Right lung (tissue), 10 donors: ENCODE data around the gene JPH2. TPM values are rescaled to one million over a fixed set of nuclear protein-coding genes. Genes with fewer than 3 reads are reported as not detected.
"Not testable (repeated sequence)": the region's sequence is repeated elsewhere in the genome, so short reads cannot be mapped to it uniquely, and the experiment has no call there.

ENCODE experiments used
- DNase-seq, 2 donors: peaks; one replicate each; pipeline ENCODE4 v3.0.0-alpha.2; 2013
- long read RNA-seq, 8 donors: transcript quantifications; one replicate each; lab custom pipeline, GENCODE V29; 2026
- polyA plus RNA-seq, 5 donors: library from polyadenylated mRNA; unstranded; fragments of 120-200 nt; gene quantifications; one replicate each; pipeline versions ENCODE4 v1.2.1 to v1.2.3, GENCODE V29; 2013; ENCODE audit warnings: inconsistent platforms in 1 of 5, low replicate concordance in 1 of 5; ENCODE audit not compliant: insufficient read length in 5 of 5, insufficient read depth in 1 of 5

JPH2 gene
- 1 to 10 TPM in 4 of 5 donors, under 1 TPM in 1; 0.87 to 4.4 (median 1.4) TPM for polyA plus RNA-seq
- long read RNA-seq, donor 1 = 0 reads
- long read RNA-seq, donor 2 = 0 reads
- long read RNA-seq, donor 3 = 0 reads
- long read RNA-seq, donor 4 = 0 reads
- long read RNA-seq, donor 5 = 0 reads
- long read RNA-seq, donor 6 = 0 reads
- long read RNA-seq, donor 7 = 0 reads
- long read RNA-seq, donor 8, full-length matches to known transcripts = 1 of 1 reads
- long read RNA-seq, donor 8, partial matches to known transcripts = 0 of 1 reads
- long read RNA-seq, donor 8, other reads (novel, unspliced or antisense) = 0 of 1 reads

- peak in 1 of 2 donors; percentile 18 for DNase-seq
Measured at GRCh38 chr20:44187054-44187771, at the start of gene JPH2. JPH2 (minus strand) TSS chr20:44187188; CDS start chr20:44186705, 483 bp downstream.

GRCh38 chr20:44235702-44236101 is 48.7 kb upstream of the JPH2 start:
- DNase-seq = no peak

GRCh38 chr20:44234566-44235317 is 47.8 kb upstream of the JPH2 start:
- DNase-seq = no peak

GRCh38 chr20:44233436-44234016 is 46.5 kb upstream of the JPH2 start:
- DNase-seq = no peak

GRCh38 chr20:44232469-44232856 is 45.5 kb upstream of the JPH2 start:
- not testable (repeated sequence) for DNase-seq

GRCh38 chr20:44231713-44232468 is 44.9 kb upstream of the JPH2 start:
- no peak for DNase-seq

GRCh38 chr20:44231193-44231592 is 44.2 kb upstream of the JPH2 start:
- no peak for DNase-seq

GRCh38 chr20:44228465-44229258 is 41.7 kb upstream of the JPH2 start:
- DNase-seq = no peak

GRCh38 chr20:44224637-44225036 is 37.6 kb upstream of the JPH2 start:
- no peak for DNase-seq

- no peak for DNase-seq
Measured at GRCh38 chr20:44223721-44224120, 36.7 kb upstream of the JPH2 start.

- DNase-seq = no peak
Measured at GRCh38 chr20:44222633-44223368, 35.8 kb upstream of the JPH2 start.

- no peak for DNase-seq
Measured at GRCh38 chr20:44222027-44222426, 35.0 kb upstream of the JPH2 start.

- DNase-seq = no peak
Measured at GRCh38 chr20:44221368-44221954, 34.5 kb upstream of the JPH2 start.

GRCh38 chr20:44219791-44220190 is 32.8 kb upstream of the JPH2 start:
- DNase-seq = no peak

- DNase-seq = no peak
Measured at GRCh38 chr20:44219170-44219730, 32.3 kb upstream of the JPH2 start.

- DNase-seq = no peak
Measured at GRCh38 chr20:44218446-44218845, 31.5 kb upstream of the JPH2 start.

- peak in 1 of 2 donors; percentile 38 for DNase-seq
Measured at GRCh38 chr20:44217342-44218092, 30.5 kb upstream of the JPH2 start.

- peak in 1 of 2 donors; percentile 55 for DNase-seq
Measured at GRCh38 chr20:44215125-44215524, 28.1 kb upstream of the JPH2 start.
